Activated CD4-positive, alpha-beta T cell treated with anti-CD3 and anti-CD28 coated beads, Interleukin-2, amount 50 U/mL, for 1 hour (primary cell): Measurements from ENCODE around the gene ZC2HC1C.

Experiments used
- DNase-seq: peaks from one replicate; pipeline ENCODE4 v3.0.0-alpha.2; 2020

Gene ZC2HC1C

GRCh38 chr14:75069121-75069810, at the start of gene ZC2HC1C:
Gene ZC2HC1C, plus strand, starts transcription at chr14:75069641. Its CDS starts 933 bp downstream, at chr14:75070574.
- DNase-seq = peak; percentile 33

- peak; percentile 1 for DNase-seq
Observed at GRCh38 chr14:75022655-75023054, 46.8 kb upstream of the ZC2HC1C start.

GRCh38 chr14:75023108-75023507, 46.3 kb upstream of the ZC2HC1C start:
- DNase-seq = no peak

- DNase-seq = no peak
Observed at GRCh38 chr14:75025082-75025481, 44.4 kb upstream of the ZC2HC1C start.

GRCh38 chr14:75025876-75026275, 43.6 kb upstream of the ZC2HC1C start:
- DNase-seq = no peak

GRCh38 chr14:75030147-75030546, 39.3 kb upstream of the ZC2HC1C start:
- no peak for DNase-seq

GRCh38 chr14:75032939-75033338, 36.5 kb upstream of the ZC2HC1C start:
- DNase-seq = no peak

GRCh38 chr14:75040507-75040906, 28.9 kb upstream of the ZC2HC1C start:
- no peak for DNase-seq

GRCh38 chr14:75040959-75041358, 28.5 kb upstream of the ZC2HC1C start:
- no peak for DNase-seq

GRCh38 chr14:75041613-75042012, 27.8 kb upstream of the ZC2HC1C start:
- no peak for DNase-seq

GRCh38 chr14:75042035-75042434, 27.4 kb upstream of the ZC2HC1C start:
- no peak for DNase-seq

- no peak for DNase-seq
Observed at GRCh38 chr14:75044322-75044721, 25.1 kb upstream of the ZC2HC1C start.

- DNase-seq = no peak
Observed at GRCh38 chr14:75044752-75045151, 24.7 kb upstream of the ZC2HC1C start.

- DNase-seq = no peak
Observed at GRCh38 chr14:75046275-75046674, 23.2 kb upstream of the ZC2HC1C start.

- no peak for DNase-seq
Observed at GRCh38 chr14:75046899-75047298, 22.5 kb upstream of the ZC2HC1C start.

GRCh38 chr14:75047506-75047905, 21.9 kb upstream of the ZC2HC1C start:
- DNase-seq = no peak

- DNase-seq = no peak
Observed at GRCh38 chr14:75048101-75048500, 21.3 kb upstream of the ZC2HC1C start.

GRCh38 chr14:75049136-75049535, 20.3 kb upstream of the ZC2HC1C start:
- DNase-seq = no peak

GRCh38 chr14:75049731-75050201, 19.7 kb upstream of the ZC2HC1C start:
- DNase-seq = no peak

GRCh38 chr14:75050852-75051555, 18.4 kb upstream of the ZC2HC1C start, which contains the start of gene MLH3:
Gene MLH3, minus strand, starts transcription at chr14:75051467. Its CDS starts 1,812 bp downstream, at chr14:75049655.
- peak; percentile 76 for DNase-seq

- no peak for DNase-seq
Observed at GRCh38 chr14:75051556-75051899, 17.9 kb upstream of the ZC2HC1C start.

- no peak for DNase-seq
Observed at GRCh38 chr14:75053396-75054291, 15.8 kb upstream of the ZC2HC1C start.

- DNase-seq = no peak
Observed at GRCh38 chr14:75054421-75054820, 15.0 kb upstream of the ZC2HC1C start.
